ENCODE measurements around the gene PIP5K1A.

GRCh38 chr1:151158751-151159251, 39.6 kb upstream of the PIP5K1A start:
- TF ChIP-seq, protein P1, sequence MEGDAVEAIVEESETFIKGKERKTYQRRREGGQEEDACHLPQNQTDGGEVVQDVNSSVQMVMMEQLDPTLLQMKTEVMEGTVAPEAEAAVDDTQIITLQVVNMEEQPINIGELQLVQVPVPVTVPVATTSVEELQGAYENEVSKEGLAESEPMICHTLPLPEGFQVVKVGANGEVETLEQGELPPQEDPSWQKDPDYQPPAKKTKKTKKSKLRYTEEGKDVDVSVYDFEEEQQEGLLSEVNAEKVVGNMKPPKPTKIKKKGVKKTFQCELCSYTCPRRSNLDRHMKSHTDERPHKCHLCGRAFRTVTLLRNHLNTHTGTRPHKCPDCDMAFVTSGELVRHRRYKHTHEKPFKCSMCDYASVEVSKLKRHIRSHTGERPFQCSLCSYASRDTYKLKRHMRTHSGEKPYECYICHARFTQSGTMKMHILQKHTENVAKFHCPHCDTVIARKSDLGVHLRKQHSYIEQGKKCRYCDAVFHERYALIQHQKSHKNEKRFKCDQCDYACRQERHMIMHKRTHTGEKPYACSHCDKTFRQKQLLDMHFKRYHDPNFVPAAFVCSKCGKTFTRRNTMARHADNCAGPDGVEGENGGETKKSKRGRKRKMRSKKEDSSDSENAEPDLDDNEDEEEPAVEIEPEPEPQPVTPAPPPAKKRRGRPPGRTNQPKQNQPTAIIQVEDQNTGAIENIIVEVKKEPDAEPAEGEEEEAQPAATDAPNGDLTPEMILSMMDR (IDR thresholded peaks at IDR 0.05; ENCODE audit: low read length), result no peak
- no peak for TF ChIP-seq EZH2 (IDR thresholded peaks at IDR 0.05; ENCODE audit: borderline replicate concordance, low read length)
